HCEC 1CT (cell line): ENCODE results near the gene CCDC85C.

Experiments
- DNase-seq: peaks from one replicate; pipeline ENCODE4 v3.0.0-alpha.2; 2017

Gene CCDC85C

GRCh38 chr14:99587460-99588278 lies 16.3 kb downstream of the CCDC85C start:
- no peak for DNase-seq

GRCh38 chr14:99586761-99587459 lies 17.1 kb downstream of the CCDC85C start:
- DNase-seq, result no peak

GRCh38 chr14:99586054-99586760 lies 17.8 kb downstream of the CCDC85C start:
- no peak for DNase-seq

GRCh38 chr14:99584823-99585222 lies 19.2 kb downstream of the CCDC85C start:
- DNase-seq, result no peak

- DNase-seq, result no peak
Measured at GRCh38 chr14:99581938-99582337, 22.1 kb downstream of the CCDC85C start.

- no peak for DNase-seq
Measured at GRCh38 chr14:99581374-99581773, 22.6 kb downstream of the CCDC85C start.

- DNase-seq, result no peak
Measured at GRCh38 chr14:99579903-99580571, 24.0 kb downstream of the CCDC85C start.

- DNase-seq, result no peak
Measured at GRCh38 chr14:99579120-99579836, 24.7 kb downstream of the CCDC85C start.

- no peak for DNase-seq
Measured at GRCh38 chr14:99578541-99579101, 25.4 kb downstream of the CCDC85C start.

- DNase-seq, result no peak
Measured at GRCh38 chr14:99576761-99577705, 27.0 kb downstream of the CCDC85C start.

- DNase-seq, result no peak
Measured at GRCh38 chr14:99576304-99576703, 27.7 kb downstream of the CCDC85C start.

GRCh38 chr14:99575043-99576023 lies 28.7 kb downstream of the CCDC85C start:
- DNase-seq, result no peak

- DNase-seq, result no peak
Measured at GRCh38 chr14:99574099-99574880, 29.7 kb downstream of the CCDC85C start.

- no peak for DNase-seq
Measured at GRCh38 chr14:99573436-99574098, 30.4 kb downstream of the CCDC85C start.

- DNase-seq, result no peak
Measured at GRCh38 chr14:99573000-99573330, 31.0 kb downstream of the CCDC85C start.

GRCh38 chr14:99572173-99572999 lies 31.6 kb downstream of the CCDC85C start:
- no peak for DNase-seq

GRCh38 chr14:99571303-99571986 lies 32.6 kb downstream of the CCDC85C start:
- no peak for DNase-seq
